Measurements from ENCODE around the gene HAS3.

DNA sequence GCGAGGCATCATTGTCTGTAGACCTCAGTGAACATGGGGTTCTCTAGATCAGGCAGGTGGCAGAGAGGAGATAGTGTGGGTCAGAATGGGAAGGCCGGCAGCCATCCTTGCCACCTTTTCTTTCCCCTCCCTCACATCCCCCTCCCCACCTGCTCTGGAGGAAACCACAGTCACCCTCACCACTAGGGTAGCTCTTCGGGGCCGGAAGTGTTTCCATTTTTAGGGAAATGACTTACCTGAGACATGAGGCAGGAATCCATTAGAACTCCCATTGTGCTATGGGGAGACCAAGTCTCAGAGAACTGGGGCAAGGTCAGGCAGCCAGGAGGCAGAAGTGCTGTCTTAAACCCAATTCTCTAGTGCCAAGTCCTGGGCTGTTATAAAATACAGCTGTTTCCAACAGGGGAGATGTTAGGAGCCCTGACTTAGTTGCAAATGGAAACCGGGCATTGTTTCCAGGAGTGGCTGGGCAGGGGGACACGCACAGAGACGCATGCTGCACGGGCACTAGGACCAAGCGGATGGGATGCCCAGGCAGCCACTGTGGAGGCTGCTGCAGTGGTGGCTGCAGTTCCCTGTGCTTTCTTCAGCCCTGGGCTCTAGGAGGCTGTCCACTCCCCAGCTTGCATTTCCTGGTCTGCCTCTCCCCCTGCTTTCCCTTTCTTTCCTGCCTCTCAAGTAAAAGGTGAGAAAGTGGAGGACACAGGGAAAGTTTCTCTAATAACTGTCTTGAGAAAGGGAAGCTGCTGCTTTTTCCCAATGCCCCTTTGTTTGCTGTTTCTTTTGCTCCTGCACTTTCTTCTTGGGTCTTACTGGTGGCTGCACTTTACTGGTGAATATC, 2.8 kb downstream of the HAS3 start:
- TF ChIP-seq POLR2A (IDR thresholded peaks at IDR 0.05): no peak
- TF ChIP-seq, protein P1, sequence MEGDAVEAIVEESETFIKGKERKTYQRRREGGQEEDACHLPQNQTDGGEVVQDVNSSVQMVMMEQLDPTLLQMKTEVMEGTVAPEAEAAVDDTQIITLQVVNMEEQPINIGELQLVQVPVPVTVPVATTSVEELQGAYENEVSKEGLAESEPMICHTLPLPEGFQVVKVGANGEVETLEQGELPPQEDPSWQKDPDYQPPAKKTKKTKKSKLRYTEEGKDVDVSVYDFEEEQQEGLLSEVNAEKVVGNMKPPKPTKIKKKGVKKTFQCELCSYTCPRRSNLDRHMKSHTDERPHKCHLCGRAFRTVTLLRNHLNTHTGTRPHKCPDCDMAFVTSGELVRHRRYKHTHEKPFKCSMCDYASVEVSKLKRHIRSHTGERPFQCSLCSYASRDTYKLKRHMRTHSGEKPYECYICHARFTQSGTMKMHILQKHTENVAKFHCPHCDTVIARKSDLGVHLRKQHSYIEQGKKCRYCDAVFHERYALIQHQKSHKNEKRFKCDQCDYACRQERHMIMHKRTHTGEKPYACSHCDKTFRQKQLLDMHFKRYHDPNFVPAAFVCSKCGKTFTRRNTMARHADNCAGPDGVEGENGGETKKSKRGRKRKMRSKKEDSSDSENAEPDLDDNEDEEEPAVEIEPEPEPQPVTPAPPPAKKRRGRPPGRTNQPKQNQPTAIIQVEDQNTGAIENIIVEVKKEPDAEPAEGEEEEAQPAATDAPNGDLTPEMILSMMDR (IDR thresholded peaks at IDR 0.05): no peak
- TF ChIP-seq EP300 (IDR thresholded peaks at IDR 0.05): no peak
- no peak for TF ChIP-seq POLR2AphosphoS5 (IDR thresholded peaks at IDR 0.05)

Measured in stomach (tissue), 4 donors.